Mesothelial cell of epicardium (in vitro differentiated cells): ENCODE data around the gene FAM117B. TPM values are rescaled to one million over a fixed set of nuclear protein-coding genes. Genes with fewer than 3 reads are reported as not detected.
"Not testable (repeated sequence)": the region's sequence is repeated elsewhere in the genome, so short reads cannot be mapped to it uniquely, and the experiment has no call there.

Experiments
- DNase-seq, 2 experiments: peaks; one replicate each; pipeline ENCODE4 v3.0.0; 2021; ENCODE audit warnings: low spot score in 2 of 2; ENCODE audit not compliant: unreplicated experiment in 2 of 2
- H3K27ac Mint-ChIP-seq: 2 replicates; pipeline ENCODE4 v1.8.0; 2021; ENCODE audit warnings: mixed read lengths
- H3K27me3 Mint-ChIP-seq: 2 replicates; pipeline ENCODE4 v1.8.0; 2021; ENCODE audit warnings: low read depth, mixed read lengths
- H3K36me3 Mint-ChIP-seq: 2 replicates; pipeline ENCODE4 v1.8.0; 2021; ENCODE audit warnings: mixed read lengths
- H3K4me1 Mint-ChIP-seq: 2 replicates; pipeline ENCODE4 v1.8.0; 2021; ENCODE audit warnings: mixed read lengths
- H3K4me3 Mint-ChIP-seq: 2 replicates; pipeline ENCODE4 v1.8.0; 2021; ENCODE audit warnings: mild to moderate bottlenecking, moderate library complexity, mixed read lengths
- H3K9me3 Mint-ChIP-seq: 2 replicates; pipeline ENCODE4 v1.8.0; 2021; ENCODE audit warnings: mixed read lengths
- total RNA-seq: library from RNA; stranded (reverse); gene quantifications from 3 replicates; pipeline ENCODE4 v1.2.1, GENCODE V29; 2021
- TF ChIP-seq, protein P1 (sequence below): fragments of 200-600 bp; sonication (generic); IDR thresholded peaks from one replicate; pipeline ENCODE4 v1.5.0; 2021; ENCODE audit warnings: antibody characterized with exemption; ENCODE audit not compliant: unreplicated experiment

Gene FAM117B
- total RNA-seq, 1 donor from 2014 or later, result 29.2 TPM

DNA sequence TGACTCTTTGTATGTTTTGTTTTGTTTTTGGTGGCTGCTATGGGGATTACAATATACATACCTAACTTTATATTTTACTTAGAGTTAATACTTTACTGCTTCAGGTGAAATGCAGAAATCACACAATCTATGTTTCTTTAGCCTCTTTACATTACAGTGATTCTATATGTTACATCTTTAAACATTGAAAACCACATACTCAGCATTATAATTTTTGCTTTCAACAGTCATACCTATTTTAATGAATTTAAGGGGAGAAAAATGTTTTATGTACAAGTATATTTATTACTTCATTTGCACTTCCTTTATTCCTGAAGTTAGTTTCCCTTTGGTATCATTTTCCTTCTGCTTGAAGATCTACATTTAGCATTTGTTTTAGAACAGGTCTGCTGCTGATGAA, 23.1 kb downstream of the FAM117B start:
- DNase-seq, result no peak
- no peaks in the 10 kb centered on the region for H3K27me3 Mint-ChIP-seq
- peaks cover 12% of the 10 kb centered on the region for H3K36me3 Mint-ChIP-seq
- peaks cover 10% of the 10 kb centered on the region for H3K9me3 Mint-ChIP-seq
- H3K4me1 Mint-ChIP-seq, result peaks cover 21% of the 10 kb centered on the region
- TF ChIP-seq, protein P1, sequence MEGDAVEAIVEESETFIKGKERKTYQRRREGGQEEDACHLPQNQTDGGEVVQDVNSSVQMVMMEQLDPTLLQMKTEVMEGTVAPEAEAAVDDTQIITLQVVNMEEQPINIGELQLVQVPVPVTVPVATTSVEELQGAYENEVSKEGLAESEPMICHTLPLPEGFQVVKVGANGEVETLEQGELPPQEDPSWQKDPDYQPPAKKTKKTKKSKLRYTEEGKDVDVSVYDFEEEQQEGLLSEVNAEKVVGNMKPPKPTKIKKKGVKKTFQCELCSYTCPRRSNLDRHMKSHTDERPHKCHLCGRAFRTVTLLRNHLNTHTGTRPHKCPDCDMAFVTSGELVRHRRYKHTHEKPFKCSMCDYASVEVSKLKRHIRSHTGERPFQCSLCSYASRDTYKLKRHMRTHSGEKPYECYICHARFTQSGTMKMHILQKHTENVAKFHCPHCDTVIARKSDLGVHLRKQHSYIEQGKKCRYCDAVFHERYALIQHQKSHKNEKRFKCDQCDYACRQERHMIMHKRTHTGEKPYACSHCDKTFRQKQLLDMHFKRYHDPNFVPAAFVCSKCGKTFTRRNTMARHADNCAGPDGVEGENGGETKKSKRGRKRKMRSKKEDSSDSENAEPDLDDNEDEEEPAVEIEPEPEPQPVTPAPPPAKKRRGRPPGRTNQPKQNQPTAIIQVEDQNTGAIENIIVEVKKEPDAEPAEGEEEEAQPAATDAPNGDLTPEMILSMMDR, result no peak
- no peak overlapping the region for H3K4me3 Mint-ChIP-seq
- H3K27ac Mint-ChIP-seq, result no peak overlapping the region

DNA sequence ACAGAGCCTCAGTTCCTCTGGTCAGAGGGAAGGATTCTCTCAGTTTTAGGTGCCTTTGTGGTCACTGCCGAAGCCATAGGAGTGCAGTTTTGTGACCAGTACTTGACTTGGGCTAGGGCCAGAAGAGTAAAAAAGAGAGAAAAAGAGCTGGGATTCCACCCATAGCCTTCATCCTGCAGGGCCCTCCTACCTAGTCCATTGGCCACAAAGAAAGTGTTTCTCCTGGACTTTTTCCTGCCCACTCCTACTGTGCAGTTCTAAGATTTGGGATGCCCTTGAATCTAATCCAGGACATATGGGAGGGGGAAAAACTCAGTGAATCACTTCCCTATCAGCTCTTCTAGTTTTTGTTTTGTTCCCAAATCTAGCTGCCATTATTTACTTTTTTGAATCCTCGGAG, 26.0 kb downstream of the FAM117B start:
- peaks cover 9% of the 10 kb centered on the region for H3K9me3 Mint-ChIP-seq
- no peaks in the 10 kb centered on the region for H3K27me3 Mint-ChIP-seq
- no peak overlapping the region for H3K4me3 Mint-ChIP-seq
- no peak for DNase-seq
- TF ChIP-seq, protein P1, result no peak
- peaks cover 12% of the 10 kb centered on the region for H3K4me1 Mint-ChIP-seq
- peaks cover 8% of the 10 kb centered on the region for H3K36me3 Mint-ChIP-seq
- no peak overlapping the region for H3K27ac Mint-ChIP-seq

DNA sequence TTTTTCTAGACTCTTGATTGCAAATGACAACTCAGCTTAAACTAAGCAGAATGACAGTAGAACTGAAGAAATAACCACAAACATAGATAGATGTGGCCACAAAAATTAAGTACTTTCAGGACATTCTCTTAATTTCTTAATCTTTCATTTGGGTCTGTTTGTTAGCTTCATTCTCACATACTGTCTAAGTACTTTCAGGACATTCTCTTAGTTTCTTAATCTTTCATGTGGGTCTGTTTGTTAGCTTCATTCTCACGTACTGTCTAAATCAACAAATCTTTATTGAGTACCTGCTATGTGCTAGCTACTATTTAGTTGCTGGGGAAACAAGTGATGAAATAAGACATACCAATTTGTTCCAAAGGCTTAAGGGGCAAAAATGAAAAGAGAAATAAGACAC, 35.1 kb downstream of the FAM117B start:
- H3K27me3 Mint-ChIP-seq, result no peaks in the 10 kb centered on the region
- H3K4me1 Mint-ChIP-seq, result no peaks in the 10 kb centered on the region
- no peak for DNase-seq
- H3K4me3 Mint-ChIP-seq, result no peak overlapping the region
- TF ChIP-seq, protein P1, result no peak
- peaks cover 10% of the 10 kb centered on the region for H3K9me3 Mint-ChIP-seq
- H3K27ac Mint-ChIP-seq, result no peak overlapping the region
- H3K36me3 Mint-ChIP-seq, result peaks cover 5% of the 10 kb centered on the region

DNA sequence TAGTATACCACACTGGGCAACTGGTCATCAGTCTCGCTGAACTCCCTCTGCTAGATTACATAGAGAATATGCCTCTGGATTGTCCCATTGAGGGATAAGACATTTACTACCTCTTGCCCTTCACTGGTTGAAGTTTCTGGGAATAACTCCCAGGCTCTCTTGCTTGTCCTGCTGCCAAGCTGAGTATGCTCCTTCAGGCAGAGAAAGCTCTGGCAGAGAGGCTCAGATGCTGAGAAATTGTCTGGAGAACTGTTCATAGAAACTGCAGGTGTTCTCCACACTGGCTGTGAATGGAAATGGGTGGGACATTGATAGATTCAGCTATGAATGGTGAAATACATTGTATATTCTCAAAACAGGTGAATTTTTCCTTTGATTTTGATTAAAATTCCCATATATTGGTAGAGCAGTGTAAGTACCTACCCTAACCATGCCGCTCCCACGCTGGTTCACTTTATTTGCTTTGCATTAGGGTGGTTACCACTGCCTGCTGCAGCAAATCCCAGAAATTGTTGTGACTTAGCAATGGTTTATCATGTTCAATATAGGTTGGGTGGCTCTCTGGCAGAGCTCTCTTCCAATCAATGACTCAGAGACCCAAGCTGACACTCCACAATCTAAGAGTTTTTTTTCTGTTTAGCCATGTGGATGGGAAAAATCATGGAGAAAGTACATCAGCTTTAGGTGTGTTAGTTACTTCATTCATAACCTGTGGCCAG, 36.7 kb downstream of the FAM117B start:
- TF ChIP-seq, protein P1, result no peak
- DNase-seq, result no peak
- Mint-ChIP-seq H3K27ac (no peak overlapping the region), H3K4me3 (no peak overlapping the region), H3K27me3 (no peaks in the 10 kb centered on the region), H3K4me1 (no peaks in the 10 kb centered on the region), H3K9me3 (peaks cover 7% of the 10 kb centered on the region), H3K36me3 (peaks cover 8% of the 10 kb centered on the region)

DNA sequence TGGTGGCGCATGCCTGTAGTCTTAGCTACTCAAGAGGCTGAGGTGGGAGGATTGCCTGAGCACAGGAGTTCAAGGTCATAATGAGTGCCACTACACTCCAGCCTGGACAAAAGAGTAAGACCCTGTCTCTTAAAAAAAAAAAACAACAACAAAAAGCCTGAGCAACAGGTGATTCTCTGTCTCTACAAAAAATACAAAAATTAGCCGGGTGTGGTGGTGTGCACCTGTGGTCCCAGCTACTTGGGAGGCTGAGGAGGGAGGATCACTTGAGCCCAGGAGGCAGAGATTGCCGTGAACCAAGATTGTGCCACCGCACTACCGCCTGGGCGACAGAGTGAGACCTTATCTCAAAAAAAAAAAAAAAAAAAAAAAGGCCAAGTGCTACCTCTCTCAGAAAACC, 40.3 kb downstream of the FAM117B start:
- Mint-ChIP-seq H3K36me3 (peaks cover 28% of the 10 kb centered on the region), H3K9me3 (peaks cover 26% of the 10 kb centered on the region)
- H3K27me3 Mint-ChIP-seq, DNase-seq, H3K4me1 Mint-ChIP-seq, H3K27ac Mint-ChIP-seq, H3K4me3 Mint-ChIP-seq: not testable (repeated sequence)

DNA sequence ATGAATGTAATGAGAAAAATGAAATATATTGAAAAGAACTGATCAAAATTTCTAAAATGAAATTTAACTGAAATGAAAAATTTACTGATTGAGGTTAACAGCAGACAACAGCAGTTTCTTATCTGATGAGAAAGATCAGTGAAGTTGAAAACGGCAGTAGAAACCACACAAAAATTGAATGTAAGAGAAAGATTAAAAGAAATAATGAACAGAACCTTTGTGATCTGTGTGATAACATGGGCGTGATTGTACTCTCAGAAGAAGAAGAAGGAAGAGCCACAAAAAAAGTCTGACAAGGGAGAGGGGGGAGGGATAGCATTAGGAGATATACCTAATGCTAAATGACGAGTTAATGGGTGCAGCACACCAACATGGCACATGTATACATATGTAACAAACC, 45.2 kb downstream of the FAM117B start:
- Mint-ChIP-seq H3K36me3 (peaks cover 43% of the 10 kb centered on the region), H3K27me3 (no peaks in the 10 kb centered on the region), H3K4me1 (no peaks in the 10 kb centered on the region), H3K4me3 (no peak overlapping the region), H3K9me3 (peaks cover 45% of the 10 kb centered on the region), H3K27ac (no peak overlapping the region)
- TF ChIP-seq, protein P1, result no peak
- DNase-seq, result no peak
